ENCODE results near the gene PPID.
"Not testable (repeated sequence)": the region's sequence is repeated elsewhere in the genome, so short reads cannot be mapped to it uniquely, and the experiment has no call there.

PPID gene

GRCh38 chr4:158746537-158746936 is 23.3 kb upstream of the PPID start:
- intact Hi-C loops (cut with DNase I); DNase-seq: not testable (repeated sequence)

- intact Hi-C loops (cut with DNase I) = no loop called here
- DNase-seq = no peak
These were observed 18.3 kb upstream of the PPID start for GRCh38 chr4:158741326-158742021.

GRCh38 chr4:158739600-158739999 is 16.4 kb upstream of the PPID start:
- no peak for DNase-seq
- intact Hi-C loops (cut with DNase I) = no loop called here

GRCh38 chr4:158738866-158739265 is 15.7 kb upstream of the PPID start:
- intact Hi-C loops (cut with DNase I) = no loop called here

GRCh38 chr4:158729716-158730559 is 6.7 kb upstream of the PPID start:
- intact Hi-C loops (cut with DNase I) = loop anchor here (5.0 to 10.0 kb wide), 4 partner anchors 32 to 475 kb away; no protein-coding TSS in a partner anchor
- DNase-seq = peak; percentile 38 to 89 (median 76)

More at GRCh38 chr4:158738866-158739265, 15.7 kb upstream of the PPID start:
- no peak for DNase-seq

- DNase-seq = no peak
- intact Hi-C loops (cut with DNase I) = loop anchor here (5.0 to 10.0 kb wide), 3 partner anchors 34 to 477 kb away; no protein-coding TSS in a partner anchor
These were observed 5.0 kb upstream of the PPID start for GRCh38 chr4:158728236-158728635.

- no peak for DNase-seq
- intact Hi-C loops (cut with DNase I) = loop anchor here (5.0 to 10.0 kb wide), 3 partner anchors 36 to 478 kb away; no protein-coding TSS in a partner anchor
These were observed 3.4 kb upstream of the PPID start for GRCh38 chr4:158726633-158727032.

GRCh38 chr4:158724637-158725036 is 1.4 kb upstream of the PPID start:
- DNase-seq = no peak
- intact Hi-C loops (cut with DNase I) = loop anchor here (5.0 to 10.0 kb wide), 3 partner anchors 38 to 480 kb away; no protein-coding TSS in a partner anchor

- intact Hi-C loops (cut with DNase I) = loop anchor here (10.0 kb wide), 1 partner anchor 482 kb away; no protein-coding TSS in a partner anchor
- peak in 35 of 42 donors; percentile 10 to 72 (median 46) for DNase-seq
These were observed 792 bp downstream of the PPID start for GRCh38 chr4:158722291-158722916.

- DNase-seq = no peak
- intact Hi-C loops (cut with DNase I) = loop anchor here (10.0 kb wide), 1 partner anchor 483 kb away; no protein-coding TSS in a partner anchor
These were observed 1.5 kb downstream of the PPID start for GRCh38 chr4:158721680-158722079.

GRCh38 chr4:158715802-158716201 is 7.4 kb downstream of the PPID start:
- DNase-seq = peak in 8 of 42 donors; percentile 5 to 60 (median 20)
- intact Hi-C loops (cut with DNase I) = no loop called here

GRCh38 chr4:158714937-158715336 is 8.3 kb downstream of the PPID start:
- intact Hi-C loops (cut with DNase I) = no loop called here
- no peak for DNase-seq

- DNase-seq; intact Hi-C loops (cut with DNase I): not testable (repeated sequence)
These were observed 10.6 kb downstream of the PPID start for GRCh38 chr4:158712622-158713021.

GRCh38 chr4:158710814-158711213 is 12.4 kb downstream of the PPID start:
- peak in 2 of 42 donors; percentile 10 to 12 for DNase-seq
- intact Hi-C loops (cut with DNase I) = no loop called here

- intact Hi-C loops (cut with DNase I) = no loop called here
These were observed 18.9 kb downstream of the PPID start for GRCh38 chr4:158704274-158704673.

GRCh38 chr4:158688813-158689212 is 34.4 kb downstream of the PPID start:
- DNase-seq = no peak
- intact Hi-C loops (cut with DNase I) = no loop called here

More at GRCh38 chr4:158704274-158704673, 18.9 kb downstream of the PPID start:
- no peak for DNase-seq

GRCh38 chr4:158682066-158682465 is 41.1 kb downstream of the PPID start:
- intact Hi-C loops (cut with DNase I) = no loop called here
- no peak for DNase-seq

GRCh38 chr4:158681629-158682028 is 41.6 kb downstream of the PPID start:
- no peak for DNase-seq
- intact Hi-C loops (cut with DNase I) = no loop called here

- no peak for DNase-seq
- intact Hi-C loops (cut with DNase I) = no loop called here
These were observed 44.4 kb downstream of the PPID start for GRCh38 chr4:158678767-158679166.

Data from head of caudate nucleus (tissue), 42 donors.